Gastroesophageal sphincter (tissue), 4 donors: ENCODE results near the gene PGA3. TPM values are rescaled to one million over a fixed set of nuclear protein-coding genes. Genes with fewer than 3 reads are reported as not detected.
"Not testable (repeated sequence)": the region's sequence is repeated elsewhere in the genome, so short reads cannot be mapped to it uniquely, and the experiment has no call there.

Experiments used
- ATAC-seq: fragments of 150-250 bp; one replicate; pipeline ENCODE4 v1.9.1; 2016; ENCODE audit warnings: mild to moderate bottlenecking, moderate library complexity
- H3K27ac ChIP-seq, 4 donors: fragments of 200-600 bp; sonication (generic) in 3 of 4; 1 replicate in 3 of 4; 2 replicates in 1 of 4; pipeline ENCODE4 v1.5.1; 2016 to 2019
- H3K27me3 ChIP-seq: fragments of 200-600 bp; sonication (generic); one replicate; pipeline ENCODE4 v1.5.1; 2019
- H3K36me3 ChIP-seq, 2 donors: fragments of 200-600 bp; sonication (generic); one replicate each; pipeline ENCODE4 v1.5.1; 2019; ENCODE audit warnings: control low read depth in 1 of 2
- H3K4me1 ChIP-seq, 3 donors: fragments of 200-600 bp; sonication (generic); 1 replicate in 2 of 3; 2 replicates in 1 of 3; pipeline ENCODE4 v1.5.1; 2016 to 2019; ENCODE audit warnings: control low read depth in 2 of 3
- H3K4me3 ChIP-seq, 2 donors: fragments of 200-600 bp; sonication (generic); one replicate each; pipeline ENCODE4 v1.5.1; 2019; ENCODE audit warnings: mild to moderate bottlenecking in 1 of 2, moderate library complexity in 1 of 2
- H3K9me3 ChIP-seq, 3 donors: fragments of 200-600 bp; sonication (generic); one replicate each; pipeline ENCODE4 v1.5.1; 2017 to 2019; ENCODE audit warnings: control low read depth in 2 of 3
- CTCF ChIP-seq, 4 experiments: fragments of 200-600 bp in 2 of 4; fragments of 450-650 bp in 2 of 4; sonication (generic) in 1 of 4; IDR thresholded peaks; one replicate each; pipeline ENCODE4 v1.5.1; 2017 to 2019; ENCODE audit warnings: antibody characterized with exemption in 4 of 4, mild to moderate bottlenecking in 2 of 4, moderate library complexity in 2 of 4
- EP300 ChIP-seq: sonication (generic); formaldehyde crosslinking; IDR thresholded peaks from one replicate; pipeline ENCODE4 v1.6.1; 2017; ENCODE audit warnings: antibody characterized with exemption, mild to moderate bottlenecking
- POLR2A ChIP-seq, 2 donors: fragments of 450-650 bp; IDR thresholded peaks; one replicate each; pipeline ENCODE4 v1.6.1; 2017; ENCODE audit warnings: antibody characterized with exemption in 2 of 2, mild to moderate bottlenecking in 2 of 2, moderate library complexity in 1 of 2
- POLR2AphosphoS5 ChIP-seq: sonication (generic); formaldehyde crosslinking; IDR thresholded peaks from one replicate; pipeline ENCODE4 v1.6.1; 2017; ENCODE audit warnings: antibody characterized with exemption
- WGBS, 2 donors: methylation state at CpG; one replicate each; pipeline ENCODE4 v1.1.5; 2018; ENCODE audit warnings: low coverage in 1 of 2; 5-methylcytosine and 5-hydroxymethylcytosine counted together
- total RNA-seq, 4 donors: library from RNA; depleted of rRNA; stranded (reverse); fragments of >200 nt; gene quantifications; one replicate each; pipeline ENCODE4 v1.1.0, GENCODE V29; 2016

Gene PGA3
- total RNA-seq, 4 donors from 2014 or later, result 0.81 TPM; not detected in 3

- no peaks in the 10 kb centered on the region for H3K4me1 ChIP-seq
- no peak for TF ChIP-seq POLR2A (IDR thresholded peaks at IDR 0.05)
- 94 to 100% methylated on average over 1 to 2 of the region's 4 CpGs for WGBS, 2 donors
- peaks cover 0 to 13% (median 0%) of the 10 kb centered on the region in 3 donors for H3K9me3 ChIP-seq
- H3K36me3 ChIP-seq, result no peaks in the 10 kb centered on the region
- ATAC-seq, result no peak
- no peak overlapping the region for H3K27ac ChIP-seq
- H3K4me3 ChIP-seq, result no peak overlapping the region
- H3K27me3 ChIP-seq, result peaks cover 20% of the 10 kb centered on the region
Measured at GRCh38 chr11:61198948-61199523, 4.3 kb upstream of the PGA3 start.

- ATAC-seq, result no peak
- H3K9me3 ChIP-seq, result peaks cover 0 to 13% (median 0%) of the 10 kb centered on the region in 3 donors
- WGBS, 2 donors, result 80% methylated on average over 2 of the region's 14 CpGs; no CpG with 5 or more reads in 1 of the 2 donors
Measured at GRCh38 chr11:61201476-61201875, 1.8 kb upstream of the PGA3 start.

GRCh38 chr11:61203873-61204272 is 558 bp downstream of the PGA3 start:
- not testable (repeated sequence) for H3K27ac ChIP-seq, H3K27me3 ChIP-seq, H3K4me1 ChIP-seq, H3K9me3 ChIP-seq, H3K4me3 ChIP-seq, H3K36me3 ChIP-seq
- no CpG with 5 or more reads among the region's 5 CpGs for WGBS, 2 donors
- peak; percentile 46 for ATAC-seq

More at GRCh38 chr11:61201476-61201875, 1.8 kb upstream of the PGA3 start:
- no peaks in the 10 kb centered on the region for H3K4me1 ChIP-seq
- no peak overlapping the region for H3K27ac ChIP-seq
- no peak for TF ChIP-seq EP300
- no peak for TF ChIP-seq POLR2AphosphoS5
- TF ChIP-seq CTCF (IDR thresholded peaks at IDR 0.05), result no peak
- TF ChIP-seq POLR2A (IDR thresholded peaks at IDR 0.05), result no peak
- no peaks in the 10 kb centered on the region for H3K36me3 ChIP-seq
- peaks cover 20% of the 10 kb centered on the region for H3K27me3 ChIP-seq
- H3K4me3 ChIP-seq, result no peak overlapping the region

- H3K4me3 ChIP-seq, H3K27ac ChIP-seq, H3K9me3 ChIP-seq, H3K4me1 ChIP-seq, ATAC-seq, H3K27me3 ChIP-seq, H3K36me3 ChIP-seq: not testable (repeated sequence)
- 60 to 67% methylated on average over 2 to 10 of the region's 14 CpGs for WGBS, 2 donors
Measured at GRCh38 chr11:61204502-61205059, 1.3 kb downstream of the PGA3 start.

- not testable (repeated sequence) for H3K4me1 ChIP-seq, H3K4me3 ChIP-seq, ATAC-seq, H3K36me3 ChIP-seq, H3K27me3 ChIP-seq, H3K27ac ChIP-seq, H3K9me3 ChIP-seq
- WGBS, 2 donors, result no CpG with 5 or more reads among the region's 9 CpGs
Measured at GRCh38 chr11:61207636-61208310, 4.5 kb downstream of the PGA3 start.

GRCh38 chr11:61210629-61211028 is 7.3 kb downstream of the PGA3 start:
- not testable (repeated sequence) for H3K4me1 ChIP-seq, H3K9me3 ChIP-seq, ATAC-seq, H3K27me3 ChIP-seq, H3K27ac ChIP-seq, H3K4me3 ChIP-seq, H3K36me3 ChIP-seq
- no CpG with 5 or more reads among the region's 6 CpGs for WGBS, 2 donors

- 54 to 65% methylated on average over 2 to 6 of the region's 10 CpGs for WGBS, 2 donors
- H3K9me3 ChIP-seq, H3K4me1 ChIP-seq, H3K4me3 ChIP-seq, H3K27ac ChIP-seq, H3K27me3 ChIP-seq, H3K36me3 ChIP-seq, ATAC-seq: not testable (repeated sequence)
Measured at GRCh38 chr11:61211327-61211952, 8.1 kb downstream of the PGA3 start.

GRCh38 chr11:61212202-61212601 is 8.9 kb downstream of the PGA3 start:
- not testable (repeated sequence) for H3K27ac ChIP-seq, H3K9me3 ChIP-seq, ATAC-seq, H3K4me1 ChIP-seq, H3K4me3 ChIP-seq, H3K27me3 ChIP-seq, H3K36me3 ChIP-seq
- no CpG with 5 or more reads among the region's 15 CpGs for WGBS, 2 donors

GRCh38 chr11:61213711-61214324 is 10.5 kb downstream of the PGA3 start:
- no CpG with 5 or more reads among the region's 3 CpGs for WGBS, 2 donors
- not testable (repeated sequence) for H3K4me3 ChIP-seq, H3K36me3 ChIP-seq, H3K27ac ChIP-seq, H3K9me3 ChIP-seq, H3K4me1 ChIP-seq, H3K27me3 ChIP-seq, ATAC-seq

GRCh38 chr11:61218306-61218705 is 15.0 kb downstream of the PGA3 start:
- H3K4me1 ChIP-seq, H3K9me3 ChIP-seq, H3K4me3 ChIP-seq, H3K27me3 ChIP-seq, ATAC-seq, H3K36me3 ChIP-seq, H3K27ac ChIP-seq: not testable (repeated sequence)
- WGBS, 2 donors, result no CpG with 5 or more reads among the region's 4 CpGs

- not testable (repeated sequence) for H3K36me3 ChIP-seq, H3K4me1 ChIP-seq, ATAC-seq, H3K4me3 ChIP-seq, H3K27me3 ChIP-seq, H3K27ac ChIP-seq, H3K9me3 ChIP-seq
- 50 to 75% methylated on average over 2 to 4 of the region's 5 CpGs for WGBS, 2 donors
Measured at GRCh38 chr11:61219016-61219415, 15.7 kb downstream of the PGA3 start.
